OCI-LY3 (cell line): Measurements from ENCODE around the gene SLC15A1.

ENCODE experiments used
- H2AFZ ChIP-seq: fragments of 200-600, 300-600 bp; shearing (Covaris generic); 2 replicates; pipeline ENCODE4 v1.6.0; 2014; ENCODE audit warnings: antibody characterized with exemption, low read depth, low read length
- H3K27ac ChIP-seq: fragments of 200-600, 300-600 bp; sonication (generic); 2 replicates; pipeline ENCODE4 v1.5.1; 2014; ENCODE audit warnings: mild to moderate bottlenecking, low read length, moderate library complexity, mixed read lengths
- H3K27me3 ChIP-seq: fragments of 200-600, 300-600 bp; sonication (generic); 2 replicates; pipeline ENCODE4 v1.6.1; 2014; ENCODE audit warnings: low read depth, low read length, mixed read lengths
- H3K36me3 ChIP-seq: fragments of 200-600, 300-600 bp; sonication (generic); replicated peaks from 2 replicates; pipeline ENCODE3; 2014; ENCODE audit warnings: low read depth, low read length, mixed read lengths
- H3K4me1 ChIP-seq: fragments of 300-600, 200-600 bp; sonication (generic); 2 replicates; pipeline ENCODE4 v1.6.1; 2014; ENCODE audit warnings: low read length, mixed read lengths
- H3K4me2 ChIP-seq: fragments of 200-600, 300-600 bp; sonication (generic); 2 replicates; pipeline ENCODE4 v1.6.1; 2014; ENCODE audit warnings: low read length, mixed read lengths
- H3K4me3 ChIP-seq: fragments of 300-600, 200-600 bp; sonication (generic); 2 replicates; pipeline ENCODE4 v1.5.1; 2014; ENCODE audit warnings: antibody characterized with exemption, mild to moderate bottlenecking, low read length, moderate library complexity
- H3K79me2 ChIP-seq: fragments of 300-600, 200-600 bp; shearing (Covaris generic); 2 replicates; pipeline ENCODE4 v1.6.1; 2014; ENCODE audit warnings: mild to moderate bottlenecking, low read length, mixed read lengths
- H3K9ac ChIP-seq: fragments of 300-600, 200-600 bp; shearing (Covaris generic); 2 replicates; pipeline ENCODE4 v1.6.0; 2014; ENCODE audit warnings: mild to moderate bottlenecking, low read length, moderate library complexity
- H3K9me3 ChIP-seq: fragments of 200-600, 300-600 bp; shearing (Covaris generic); 2 replicates; pipeline ENCODE4 v1.6.1; 2014; ENCODE audit warnings: low read length, mixed read lengths; ENCODE audit not compliant: insufficient read depth
- H4K20me1 ChIP-seq: fragments of 200-600, 300-600 bp; sonication (generic); 2 replicates; pipeline ENCODE4 v1.6.1; 2016; ENCODE audit warnings: low read length, mixed read lengths; ENCODE audit not compliant: insufficient read depth
- CTCF ChIP-seq: fragments of 200-600, 300-600 bp; sonication (generic); IDR thresholded peaks from 2 replicates; pipeline ENCODE4 v1.5.1; 2014; ENCODE audit warnings: antibody characterized with exemption, low read length, low read depth
- EZH2phosphoT487 ChIP-seq: fragments of 200-600 bp; shearing (Covaris generic); IDR thresholded peaks from 2 replicates; pipeline ENCODE4 v1.6.1; 2018; ENCODE audit warnings: antibody characterized with exemption, mixed run types, low read depth

Gene SLC15A1

GRCh38 chr13:98798849-98799645, 46.6 kb upstream of the SLC15A1 start:
- Histone ChIP-seq H3K4me2 (no peak overlapping the region), H3K4me3 (no peak overlapping the region), H2AFZ (no peak overlapping the region), H3K9ac (no peak overlapping the region), H3K27ac (no peak overlapping the region), H3K4me1 (no peaks in the 10 kb centered on the region), H3K27me3 (no peaks in the 10 kb centered on the region), H4K20me1 (no peaks in the 10 kb centered on the region), H3K79me2 (no peaks in the 10 kb centered on the region), H3K36me3 (no peaks in the 10 kb centered on the region), H3K9me3 (no peaks in the 10 kb centered on the region)
- TF ChIP-seq EZH2phosphoT487 (no peak), CTCF (no peak)

GRCh38 chr13:98797456-98797855, 45.0 kb upstream of the SLC15A1 start:
- Histone ChIP-seq H3K36me3 (no peaks in the 10 kb centered on the region), H3K4me3 (no peak overlapping the region), H3K4me2 (no peak overlapping the region), H4K20me1 (no peaks in the 10 kb centered on the region), H3K79me2 (no peaks in the 10 kb centered on the region), H3K27me3 (no peaks in the 10 kb centered on the region), H3K4me1 (no peaks in the 10 kb centered on the region), H2AFZ (no peak overlapping the region), H3K9me3 (no peaks in the 10 kb centered on the region), H3K27ac (no peak overlapping the region), H3K9ac (no peak overlapping the region)
- TF ChIP-seq CTCF: no peak
- TF ChIP-seq EZH2phosphoT487: no peak

GRCh38 chr13:98796798-98797197, 44.3 kb upstream of the SLC15A1 start:
- Histone ChIP-seq H3K4me3 (no peak overlapping the region), H3K9me3 (no peaks in the 10 kb centered on the region), H3K79me2 (no peaks in the 10 kb centered on the region), H3K9ac (no peak overlapping the region), H4K20me1 (no peaks in the 10 kb centered on the region), H3K27ac (no peak overlapping the region), H3K4me2 (no peak overlapping the region), H3K36me3 (no peaks in the 10 kb centered on the region), H3K27me3 (no peaks in the 10 kb centered on the region), H3K4me1 (no peaks in the 10 kb centered on the region), H2AFZ (no peak overlapping the region)
- TF ChIP-seq CTCF: no peak
- TF ChIP-seq EZH2phosphoT487: no peak

GRCh38 chr13:98796191-98796590, 43.7 kb upstream of the SLC15A1 start:
- Histone ChIP-seq H4K20me1 (no peaks in the 10 kb centered on the region), H3K27ac (no peak overlapping the region), H3K9ac (no peak overlapping the region), H3K36me3 (no peaks in the 10 kb centered on the region), H3K4me1 (no peaks in the 10 kb centered on the region), H3K27me3 (no peaks in the 10 kb centered on the region), H3K79me2 (no peaks in the 10 kb centered on the region), H3K4me2 (no peak overlapping the region), H2AFZ (no peak overlapping the region), H3K9me3 (no peaks in the 10 kb centered on the region), H3K4me3 (no peak overlapping the region)
- no peak for TF ChIP-seq EZH2phosphoT487
- no peak for TF ChIP-seq CTCF
